CD4-positive, alpha-beta T cell treated with Interleukin-10 for 1 hour (primary cell): ENCODE measurements around the gene IRF4.

Experiments used
- DNase-seq: peaks from one replicate; pipeline ENCODE4 v3.0.0-alpha.2; 2020

IRF4 gene

GRCh38 chr6:353642-354614 lies 37.6 kb upstream of the IRF4 start:
- no peak for DNase-seq

GRCh38 chr6:354631-355280 lies 36.8 kb upstream of the IRF4 start:
- DNase-seq, result no peak

GRCh38 chr6:355373-356208 lies 36.0 kb upstream of the IRF4 start:
- DNase-seq, result no peak

- DNase-seq, result no peak
These were observed 34.7 kb upstream of the IRF4 start for GRCh38 chr6:356828-357251.

- DNase-seq, result no peak
These were observed 34.2 kb upstream of the IRF4 start for GRCh38 chr6:357261-357790.

- no peak for DNase-seq
These were observed 33.7 kb upstream of the IRF4 start for GRCh38 chr6:357791-358341.

- no peak for DNase-seq
These were observed 33.1 kb upstream of the IRF4 start for GRCh38 chr6:358432-358831.

GRCh38 chr6:358847-359246 lies 32.7 kb upstream of the IRF4 start:
- DNase-seq, result no peak

- DNase-seq, result no peak
These were observed 32.1 kb upstream of the IRF4 start for GRCh38 chr6:359261-360035.

- no peak for DNase-seq
These were observed 31.2 kb upstream of the IRF4 start for GRCh38 chr6:360349-360748.

- DNase-seq, result no peak
These were observed 30.7 kb upstream of the IRF4 start for GRCh38 chr6:360764-361373.

GRCh38 chr6:361411-362132 lies 30.0 kb upstream of the IRF4 start:
- DNase-seq, result no peak

- DNase-seq, result no peak
These were observed 29.2 kb upstream of the IRF4 start for GRCh38 chr6:362231-362923.

- no peak for DNase-seq
These were observed 28.7 kb upstream of the IRF4 start for GRCh38 chr6:362924-363249.

GRCh38 chr6:363291-363690 lies 28.3 kb upstream of the IRF4 start:
- no peak for DNase-seq

- DNase-seq, result no peak
These were observed 27.6 kb upstream of the IRF4 start for GRCh38 chr6:363909-364308.

GRCh38 chr6:364609-365540 lies 26.7 kb upstream of the IRF4 start:
- DNase-seq, result no peak

- no peak for DNase-seq
These were observed 25.7 kb upstream of the IRF4 start for GRCh38 chr6:365835-366234.
